HCT116 (cell line): ENCODE measurements around the gene MAPRE2. TPM values are rescaled to one million over a fixed set of nuclear protein-coding genes. Genes with fewer than 3 reads are reported as not detected.

Experiments used
- ATAC-seq: fragments of 200-7000 bp; cut with Tn5 transposase; 2 replicates; pipeline ENCODE4 v1.9.1; 2020; ENCODE audit warnings: mild to moderate bottlenecking, moderate library complexity
- BruUV-seq: library from RNA; stranded (reverse); fragments of 400-500 nt; replicated peaks from 2 replicates; lab custom pipeline; 2021; lab: Mats Ljungman, UMichigan
- CTCF ChIA-PET: fragments of 300-600 bp; sonication (Branson Sonifier 250); formaldehyde crosslinking; loops from one replicate; lab custom pipeline; 2021; ENCODE audit warnings: antibody characterized with exemption; lab: Charles Lee
- POLR2A ChIA-PET: fragments of 300-600, 350-600 bp; sonication (Branson Sonifier 250); formaldehyde crosslinking; loops from one replicate; lab custom pipeline; 2021; ENCODE audit warnings: antibody characterized with exemption; lab: Charles Lee
- RAD21 ChIA-PET, 2 experiments: fragments of 300-600 bp; sonication (Branson Sonifier 250); formaldehyde crosslinking; loops; one replicate each; lab custom pipeline; 2023; ENCODE audit warnings: low total read pairs in 2 of 2; ENCODE audit not compliant: uncharacterized antibody in 2 of 2, unreplicated experiment in 2 of 2, low non-redundant PET in 1 of 2; lab: Charles Lee
- DNase-seq: peaks from one replicate; pipeline ENCODE4 v3.0.0-alpha.2; 2010; ENCODE audit warnings: low read depth, low spot score
- H2AFZ ChIP-seq: fragments of 200-600 bp; shearing (Covaris generic), sonication (generic); 2 replicates; pipeline ENCODE4 v1.6.1; 2017; ENCODE audit warnings: low read depth, mixed run types, mixed read lengths, antibody characterized with exemption, low read length; ENCODE audit not compliant: poor library complexity, severe bottlenecking
- H3K27ac ChIP-seq: 2 replicates; pipeline ENCODE4 v1.5.1; 2012; ENCODE audit warnings: low read depth, low read length
- H3K27me3 ChIP-seq: fragments of 200-600 bp; sonication (generic); 2 replicates; pipeline ENCODE4 v1.6.1; 2016; ENCODE audit warnings: mixed run types, low read length, mixed read lengths; ENCODE audit not compliant: insufficient read depth
- H3K36me3 ChIP-seq, 2 experiments: fragments of 200-500 bp in 1 of 2; fragments of 200-600 bp in 1 of 2; sonication (Bioruptor generic) in 1 of 2; sonication (generic) in 1 of 2; 2 replicates each; pipeline versions ENCODE4 v1.5.1 to v1.6.1; 2014 to 2016; ENCODE audit warnings: low read length in 2 of 2, inconsistent platforms in 1 of 2, mixed read lengths in 1 of 2, mixed run types in 1 of 2; ENCODE audit not compliant: insufficient read depth in 2 of 2, control insufficient read depth in 1 of 2
- H3K4me1 ChIP-seq, 2 experiments: fragments of 200-600 bp in 1 of 2; sonication (generic) in 1 of 2; 2 replicates each; pipeline versions ENCODE4 v1.5.1 to v1.6.1; 2012 to 2017; ENCODE audit warnings: low read length in 2 of 2, inconsistent platforms in 1 of 2, mild to moderate bottlenecking in 1 of 2, mixed read lengths in 1 of 2, mixed run types in 1 of 2, moderate library complexity in 1 of 2; ENCODE audit not compliant: insufficient read depth in 2 of 2, control insufficient read depth in 1 of 2
- H3K4me2 ChIP-seq: fragments of 200-600 bp; sonication (generic); 2 replicates; pipeline ENCODE4 v1.6.1; 2017; ENCODE audit warnings: mixed run types, low read length, mixed read lengths
- H3K4me3 ChIP-seq, 2 experiments: fragments of 200-600 bp in 1 of 2; sonication (generic) in 1 of 2; replicated peaks in 1 of 2; 2 replicates each; pipeline ENCODE4 v1.5.1; 2011 to 2016; ENCODE audit warnings: low read length in 2 of 2, control low read depth in 1 of 2, low read depth in 1 of 2, mild to moderate bottlenecking in 1 of 2, mixed read lengths in 1 of 2, mixed run types in 1 of 2
- H3K79me2 ChIP-seq: fragments of 200-600 bp; sonication (generic); 2 replicates; pipeline ENCODE4 v1.6.1; 2017; ENCODE audit warnings: mild to moderate bottlenecking, mixed run types, low read length, moderate library complexity, mixed read lengths; ENCODE audit not compliant: insufficient read depth
- H3K9ac ChIP-seq: fragments of 200-600 bp; sonication (generic); 2 replicates; pipeline ENCODE4 v1.6.1; 2016; ENCODE audit warnings: low read length, mixed read lengths
- H3K9me2 ChIP-seq: fragments of 200-600 bp; sonication (generic), shearing (Covaris generic); 2 replicates; pipeline ENCODE4 v1.6.1; 2017; ENCODE audit warnings: mixed run types, mild to moderate bottlenecking, moderate library complexity; ENCODE audit not compliant: insufficient read depth
- H3K9me3 ChIP-seq, 2 experiments: fragments of 200-500 bp in 1 of 2; fragments of 200-600 bp in 1 of 2; sonication (Bioruptor generic) in 1 of 2; sonication (generic) in 1 of 2; 2 replicates each; pipeline ENCODE4 v1.6.1; 2014 to 2017; ENCODE audit warnings: low read length in 2 of 2, mixed read lengths in 2 of 2, inconsistent platforms in 1 of 2, low read depth in 1 of 2, mild to moderate bottlenecking in 1 of 2, mixed run types in 1 of 2, moderate library complexity in 1 of 2; ENCODE audit not compliant: control insufficient read depth in 1 of 2, insufficient read depth in 1 of 2
- H4K20me1 ChIP-seq: fragments of 200-600 bp; sonication (generic), shearing (Covaris generic); 2 replicates; pipeline ENCODE4 v1.6.1; 2017; ENCODE audit warnings: mixed run types, mild to moderate bottlenecking, moderate library complexity; ENCODE audit not compliant: insufficient read depth
- CBX3 ChIP-seq: IDR thresholded peaks from 2 replicates; pipeline ENCODE4 v1.6.1; 2012; ENCODE audit warnings: low read depth
- CEBPB ChIP-seq: IDR thresholded peaks from 2 replicates; pipeline ENCODE4 v1.6.1; 2012; ENCODE audit warnings: low read depth
- EGR1 ChIP-seq: IDR thresholded peaks from 2 replicates; pipeline ENCODE4 v1.6.1; 2012; ENCODE audit warnings: low read depth
- EZH2 ChIP-seq: fragments of 200-600 bp; sonication (generic); IDR thresholded peaks from 2 replicates; pipeline ENCODE4 v1.6.1; 2017; ENCODE audit warnings: antibody characterized with exemption, mixed run types
- EZH2phosphoT487 ChIP-seq: fragments of 200-600 bp; IDR thresholded peaks from 2 replicates; pipeline ENCODE4 v1.6.1; 2018; ENCODE audit warnings: antibody characterized with exemption, borderline replicate concordance
- FOSL1 ChIP-seq: IDR thresholded peaks from 2 replicates; pipeline ENCODE4 v1.6.1; 2012; ENCODE audit warnings: low read depth
- JUND ChIP-seq: IDR thresholded peaks from 2 replicates; pipeline ENCODE4 v1.6.1; 2012
- RAD21 ChIP-seq: IDR thresholded peaks from 2 replicates; pipeline ENCODE4 v1.6.1; 2012; ENCODE audit warnings: low read depth, mild to moderate bottlenecking
- SP1 ChIP-seq: IDR thresholded peaks from 2 replicates; pipeline ENCODE4 v1.6.1; 2012; ENCODE audit warnings: low read depth
- intact Hi-C: fragments of 100-400 bp; cut with micrococcal nuclease; formaldehyde crosslinking; loops from 2 replicates; pipeline ENCODE4 v1.10.0; 2022
- total RNA-seq: library from RNA; stranded (reverse); gene quantifications from one replicate; pipeline ENCODE4 v1.2.1, GENCODE V29; 2021; ENCODE audit not compliant: unreplicated experiment
- TF ChIP-seq, protein P1 (sequence below): IDR thresholded peaks from 2 replicates; pipeline ENCODE4 v1.6.1; 2012; ENCODE audit warnings: low read depth
- TF ChIP-seq, protein P2 (sequence below): IDR thresholded peaks from 2 replicates; pipeline ENCODE4 v1.6.1; 2012
- TF ChIP-seq, protein P3 (sequence below): IDR thresholded peaks from 2 replicates; pipeline ENCODE4 v1.6.1; 2011; ENCODE audit warnings: mild to moderate bottlenecking, low read length, moderate library complexity; ENCODE audit not compliant: insufficient replicate concordance; ENCODE audit errors: extremely low read depth

MAPRE2 gene
- total RNA-seq, 1 experiment from 2014 or later = 17.2 TPM

DNA sequence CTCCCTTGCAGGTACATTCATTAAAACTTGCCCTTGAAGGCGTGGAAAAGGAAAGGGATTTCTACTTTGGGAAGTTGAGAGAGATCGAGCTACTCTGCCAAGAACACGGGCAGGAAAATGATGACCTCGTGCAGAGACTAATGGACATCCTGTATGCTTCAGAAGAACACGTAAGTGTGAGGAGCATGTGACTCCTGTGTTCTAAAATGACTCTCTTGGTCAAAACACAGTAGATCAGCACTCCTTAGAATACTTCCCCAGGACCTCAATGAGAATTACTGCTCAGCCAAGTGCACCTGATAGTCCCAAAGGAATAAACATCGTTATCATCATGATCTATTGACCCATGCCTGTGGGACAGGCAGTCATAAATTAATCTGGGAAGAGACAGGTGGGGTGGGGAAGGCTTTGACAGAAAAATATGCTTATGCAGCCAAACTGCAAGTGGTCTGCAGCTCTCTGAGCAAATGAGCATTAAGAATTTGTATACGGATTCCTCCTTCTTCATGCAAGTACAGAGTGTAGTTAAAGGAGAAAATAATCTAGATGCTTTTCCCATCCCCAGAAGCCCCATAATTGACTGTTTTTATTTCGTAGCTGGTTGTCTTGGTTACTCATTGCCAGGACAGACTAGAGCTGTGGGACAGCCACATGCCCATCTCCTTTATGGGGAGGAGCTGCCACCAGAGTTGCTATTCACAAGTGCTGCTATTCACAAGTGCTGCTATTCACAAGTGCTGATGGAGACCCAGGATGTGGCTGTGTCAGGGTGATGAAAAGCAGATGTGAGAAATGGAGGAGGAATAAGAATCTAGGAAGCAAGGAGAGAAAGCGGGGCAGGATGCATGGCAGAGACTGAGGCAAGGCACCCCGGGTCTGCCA, 91.0 kb downstream of the MAPRE2 start (continued):
- TF ChIP-seq, protein P1, sequence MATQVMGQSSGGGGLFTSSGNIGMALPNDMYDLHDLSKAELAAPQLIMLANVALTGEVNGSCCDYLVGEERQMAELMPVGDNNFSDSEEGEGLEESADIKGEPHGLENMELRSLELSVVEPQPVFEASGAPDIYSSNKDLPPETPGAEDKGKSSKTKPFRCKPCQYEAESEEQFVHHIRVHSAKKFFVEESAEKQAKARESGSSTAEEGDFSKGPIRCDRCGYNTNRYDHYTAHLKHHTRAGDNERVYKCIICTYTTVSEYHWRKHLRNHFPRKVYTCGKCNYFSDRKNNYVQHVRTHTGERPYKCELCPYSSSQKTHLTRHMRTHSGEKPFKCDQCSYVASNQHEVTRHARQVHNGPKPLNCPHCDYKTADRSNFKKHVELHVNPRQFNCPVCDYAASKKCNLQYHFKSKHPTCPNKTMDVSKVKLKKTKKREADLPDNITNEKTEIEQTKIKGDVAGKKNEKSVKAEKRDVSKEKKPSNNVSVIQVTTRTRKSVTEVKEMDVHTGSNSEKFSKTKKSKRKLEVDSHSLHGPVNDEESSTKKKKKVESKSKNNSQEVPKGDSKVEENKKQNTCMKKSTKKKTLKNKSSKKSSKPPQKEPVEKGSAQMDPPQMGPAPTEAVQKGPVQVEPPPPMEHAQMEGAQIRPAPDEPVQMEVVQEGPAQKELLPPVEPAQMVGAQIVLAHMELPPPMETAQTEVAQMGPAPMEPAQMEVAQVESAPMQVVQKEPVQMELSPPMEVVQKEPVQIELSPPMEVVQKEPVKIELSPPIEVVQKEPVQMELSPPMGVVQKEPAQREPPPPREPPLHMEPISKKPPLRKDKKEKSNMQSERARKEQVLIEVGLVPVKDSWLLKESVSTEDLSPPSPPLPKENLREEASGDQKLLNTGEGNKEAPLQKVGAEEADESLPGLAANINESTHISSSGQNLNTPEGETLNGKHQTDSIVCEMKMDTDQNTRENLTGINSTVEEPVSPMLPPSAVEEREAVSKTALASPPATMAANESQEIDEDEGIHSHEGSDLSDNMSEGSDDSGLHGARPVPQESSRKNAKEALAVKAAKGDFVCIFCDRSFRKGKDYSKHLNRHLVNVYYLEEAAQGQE = no peak
- TF ChIP-seq SP1 = no peak
- TF ChIP-seq CBX3 = no peak

DNA sequence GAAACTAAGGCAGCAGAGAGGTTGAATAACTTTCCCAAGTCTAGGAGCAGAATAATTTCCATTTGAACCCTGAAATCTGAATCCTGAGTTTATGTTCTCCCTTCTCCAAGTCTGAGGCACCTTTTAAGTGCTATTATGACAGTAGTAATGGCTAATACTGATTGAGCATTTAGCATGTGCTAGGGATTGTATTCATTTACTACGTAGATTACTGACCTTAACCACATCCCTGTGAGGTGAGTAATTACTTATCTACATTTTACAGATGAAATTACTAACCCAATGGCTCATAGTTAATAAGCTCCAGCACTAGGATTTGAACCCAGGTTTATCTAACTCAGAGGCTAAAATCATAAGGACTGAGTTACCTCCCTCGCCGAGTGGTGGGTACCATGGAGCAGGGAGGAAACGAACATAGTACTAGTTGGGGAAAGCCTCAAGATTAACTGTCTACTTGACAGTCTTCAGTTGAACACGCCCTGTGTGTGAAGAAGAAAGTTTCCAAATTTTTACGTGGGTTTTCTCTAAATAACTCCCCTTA, 93.0 kb downstream of the MAPRE2 start:
- POLR2A ChIA-PET = no interaction called here
- no peak overlapping the region for H3K4me2 ChIP-seq

More for the DNA sequence above, 93.0 kb downstream of the MAPRE2 start:
- no TSS peak for BruUV-seq
- no peaks in the 10 kb centered on the region for H3K9me3 ChIP-seq
- intact Hi-C loops = no loop called here
- RAD21 ChIA-PET = no interaction called here
- CTCF ChIA-PET = no interaction called here
- ATAC-seq = no peak
- no peaks in the 10 kb centered on the region for H3K4me1 ChIP-seq
- H3K4me3 ChIP-seq = no peak overlapping the region
- TF ChIP-seq, protein P2, sequence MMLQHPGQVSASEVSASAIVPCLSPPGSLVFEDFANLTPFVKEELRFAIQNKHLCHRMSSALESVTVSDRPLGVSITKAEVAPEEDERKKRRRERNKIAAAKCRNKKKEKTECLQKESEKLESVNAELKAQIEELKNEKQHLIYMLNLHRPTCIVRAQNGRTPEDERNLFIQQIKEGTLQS = no peak
- TF ChIP-seq RAD21 (no peak), EZH2phosphoT487 (no peak), EGR1 (no peak), FOSL1 (no peak), JUND (no peak), EZH2 (no peak), CEBPB (no peak), SP1 (no peak)
- TF ChIP-seq, protein P3, sequence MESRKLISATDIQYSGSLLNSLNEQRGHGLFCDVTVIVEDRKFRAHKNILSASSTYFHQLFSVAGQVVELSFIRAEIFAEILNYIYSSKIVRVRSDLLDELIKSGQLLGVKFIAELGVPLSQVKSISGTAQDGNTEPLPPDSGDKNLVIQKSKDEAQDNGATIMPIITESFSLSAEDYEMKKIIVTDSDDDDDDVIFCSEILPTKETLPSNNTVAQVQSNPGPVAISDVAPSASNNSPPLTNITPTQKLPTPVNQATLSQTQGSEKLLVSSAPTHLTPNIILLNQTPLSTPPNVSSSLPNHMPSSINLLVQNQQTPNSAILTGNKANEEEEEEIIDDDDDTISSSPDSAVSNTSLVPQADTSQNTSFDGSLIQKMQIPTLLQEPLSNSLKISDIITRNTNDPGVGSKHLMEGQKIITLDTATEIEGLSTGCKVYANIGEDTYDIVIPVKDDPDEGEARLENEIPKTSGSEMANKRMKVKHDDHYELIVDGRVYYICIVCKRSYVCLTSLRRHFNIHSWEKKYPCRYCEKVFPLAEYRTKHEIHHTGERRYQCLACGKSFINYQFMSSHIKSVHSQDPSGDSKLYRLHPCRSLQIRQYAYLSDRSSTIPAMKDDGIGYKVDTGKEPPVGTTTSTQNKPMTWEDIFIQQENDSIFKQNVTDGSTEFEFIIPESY = no peak
- H3K27me3 ChIP-seq = no peaks in the 10 kb centered on the region
- no peak overlapping the region for H3K27ac ChIP-seq
- H3K79me2 ChIP-seq = no peaks in the 10 kb centered on the region
- H3K36me3 ChIP-seq = no peaks in the 10 kb centered on the region
- no peak overlapping the region for H2AFZ ChIP-seq
- H3K9me2 ChIP-seq = no peaks in the 10 kb centered on the region
- no peak for DNase-seq
- no peaks in the 10 kb centered on the region for H4K20me1 ChIP-seq
- no peak overlapping the region for H3K9ac ChIP-seq
